ENCODE measurements around the gene FANCB. TPM values are rescaled to one million over a fixed set of nuclear protein-coding genes. Genes with fewer than 3 reads are reported as not detected.

Gene FANCB
- total and polyA plus RNA-seq, 9 of the 15 experiments (the other 6 are each of a cell fraction or from before 2014, with no cell fraction given) = 6.5 to 21.3 (median 14.6) TPM

GRCh38 chrX:14802943-14803710 lies 69.7 kb downstream of the FANCB start:
- Histone ChIP-seq H3K79me2 (ENCODE audit: control insufficient read depth, insufficient read depth, low read length) (no peaks in the 10 kb centered on the region), H3K9ac (ENCODE audit: insufficient read depth in 1 of 2, low read depth in 2 of 2, low read length in 2 of 2) (no peak overlapping the region), H3K27ac (ENCODE audit: extremely low read depth, low read depth, low read length) (no peak overlapping the region), H3K4me3 (no peak overlapping the region), H3K4me1 (replicated peaks in 1 of 2; ENCODE audit: control insufficient read depth in 2 of 2, insufficient read depth in 2 of 2, low read length in 2 of 2) (no peaks in the 10 kb centered on the region), H3K9me1 (ENCODE audit: control insufficient read depth, insufficient read depth, low read length) (no peaks in the 10 kb centered on the region), H3K4me2 (ENCODE audit: insufficient read depth, low read length) (no peak overlapping the region), H3K36me3 (ENCODE audit: control insufficient read depth, insufficient read depth, low read length) (no peaks in the 10 kb centered on the region), H4K20me1 (replicated peaks; ENCODE audit: control insufficient read depth, insufficient read depth, low read length) (no peaks in the 10 kb centered on the region), H3K9me3 (replicated peaks; ENCODE audit: control insufficient read depth, insufficient read depth, low read depth, low read length) (no peaks in the 10 kb centered on the region), H3K27me3 (ENCODE audit: control insufficient read depth in 2 of 2, insufficient read depth in 2 of 2, low read length in 2 of 2) (no peaks in the 10 kb centered on the region), H2AFZ (ENCODE audit: low read depth, low read length) (no peak overlapping the region)
- DNase-seq (ENCODE audit: extremely low read depth in 1 of 4, low spot score in 3 of 4) (no peak), FAIRE-seq (no peak), ATAC-seq (no peak)
- in situ Hi-C loops (cut with MboI) = no loop called here
- intact Hi-C loops (cut with micrococcal nuclease) = no loop called here
- CTCF ChIA-PET (ENCODE audit: low intra/inter-chr PET ratio) = no interaction called here
- POLR2A ChIA-PET = no interaction called here
- 0% methylated on average over 1 of the region's 1 CpG for WGBS (ENCODE audit: insufficient coverage, low coverage, missing lambda C conversion rate)
- no TSS peak for BruUV-seq (replicated peaks)
- TF ChIP-seq ZNF77 (CRISPR knock-in tag; IDR thresholded peaks at IDR 0.05) = no peak
- TF ChIP-seq, protein P1, sequence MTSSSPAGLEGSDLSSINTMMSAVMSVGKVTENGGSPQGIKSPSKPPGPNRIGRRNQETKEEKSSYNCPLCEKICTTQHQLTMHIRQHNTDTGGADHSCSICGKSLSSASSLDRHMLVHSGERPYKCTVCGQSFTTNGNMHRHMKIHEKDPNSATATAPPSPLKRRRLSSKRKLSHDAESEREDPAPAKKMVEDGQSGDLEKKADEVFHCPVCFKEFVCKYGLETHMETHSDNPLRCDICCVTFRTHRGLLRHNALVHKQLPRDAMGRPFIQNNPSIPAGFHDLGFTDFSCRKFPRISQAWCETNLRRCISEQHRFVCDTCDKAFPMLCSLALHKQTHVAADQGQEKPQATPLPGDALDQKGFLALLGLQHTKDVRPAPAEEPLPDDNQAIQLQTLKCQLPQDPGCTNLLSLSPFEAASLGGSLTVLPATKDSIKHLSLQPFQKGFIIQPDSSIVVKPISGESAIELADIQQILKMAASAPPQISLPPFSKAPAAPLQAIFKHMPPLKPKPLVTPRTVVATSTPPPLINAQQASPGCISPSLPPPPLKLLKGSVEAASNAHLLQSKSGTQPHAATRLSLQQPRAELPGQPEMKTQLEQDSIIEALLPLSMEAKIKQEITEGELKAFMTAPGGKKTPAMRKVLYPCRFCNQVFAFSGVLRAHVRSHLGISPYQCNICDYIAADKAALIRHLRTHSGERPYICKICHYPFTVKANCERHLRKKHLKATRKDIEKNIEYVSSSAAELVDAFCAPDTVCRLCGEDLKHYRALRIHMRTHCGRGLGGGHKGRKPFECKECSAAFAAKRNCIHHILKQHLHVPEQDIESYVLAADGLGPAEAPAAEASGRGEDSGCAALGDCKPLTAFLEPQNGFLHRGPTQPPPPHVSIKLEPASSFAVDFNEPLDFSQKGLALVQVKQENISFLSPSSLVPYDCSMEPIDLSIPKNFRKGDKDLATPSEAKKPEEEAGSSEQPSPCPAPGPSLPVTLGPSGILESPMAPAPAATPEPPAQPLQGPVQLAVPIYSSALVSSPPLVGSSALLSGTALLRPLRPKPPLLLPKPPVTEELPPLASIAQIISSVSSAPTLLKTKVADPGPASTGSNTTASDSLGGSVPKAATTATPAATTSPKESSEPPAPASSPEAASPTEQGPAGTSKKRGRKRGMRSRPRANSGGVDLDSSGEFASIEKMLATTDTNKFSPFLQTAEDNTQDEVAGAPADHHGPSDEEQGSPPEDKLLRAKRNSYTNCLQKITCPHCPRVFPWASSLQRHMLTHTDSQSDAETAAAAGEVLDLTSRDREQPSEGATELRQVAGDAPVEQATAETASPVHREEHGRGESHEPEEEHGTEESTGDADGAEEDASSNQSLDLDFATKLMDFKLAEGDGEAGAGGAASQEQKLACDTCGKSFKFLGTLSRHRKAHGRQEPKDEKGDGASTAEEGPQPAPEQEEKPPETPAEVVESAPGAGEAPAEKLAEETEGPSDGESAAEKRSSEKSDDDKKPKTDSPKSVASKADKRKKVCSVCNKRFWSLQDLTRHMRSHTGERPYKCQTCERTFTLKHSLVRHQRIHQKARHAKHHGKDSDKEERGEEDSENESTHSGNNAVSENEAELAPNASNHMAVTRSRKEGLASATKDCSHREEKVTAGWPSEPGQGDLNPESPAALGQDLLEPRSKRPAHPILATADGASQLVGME (CRISPR knock-in tag; IDR thresholded peaks at IDR 0.05) = no peak
- TF ChIP-seq ZNF589 (CRISPR knock-in tag; IDR thresholded peaks at IDR 0.05; ENCODE audit: low read depth) = no peak
- no peak for TF ChIP-seq RBFOX2 (IDR thresholded peaks at IDR 0.05; ENCODE audit: low read depth, low read length)
- no peak for TF ChIP-seq CREB3 (tag; conservative IDR thresholded peaks at IDR 0.05; ENCODE audit: low read depth)
- no peak for TF ChIP-seq HES1 (IDR thresholded peaks at IDR 0.05; ENCODE audit: low read depth)
- TF ChIP-seq ZNF280A (IDR thresholded peaks at IDR 0.05; ENCODE audit: low read depth, partially characterized antibody) = no peak
- no peak for TF ChIP-seq ETV6 (IDR thresholded peaks at IDR 0.05; ENCODE audit: borderline replicate concordance in 1 of 2, low read depth in 2 of 2, low read length in 1 of 2)
- no peak for TF ChIP-seq ETV6 (CRISPR knock-in tag; IDR thresholded peaks at IDR 0.05; ENCODE audit: borderline replicate concordance)
- TF ChIP-seq ZBTB9 (CRISPR knock-in tag; IDR thresholded peaks at IDR 0.05) = no peak
- no peak for TF ChIP-seq GABPB1 (CRISPR knock-in tag; IDR thresholded peaks at IDR 0.05)

Data from K562 (cell line).